ENCODE data around the gene TYW3. TPM values are rescaled to one million over a fixed set of nuclear protein-coding genes. Genes with fewer than 3 reads are reported as not detected.

Gene TYW3
- total RNA-seq (ENCODE audit: low replicate concordance): 0.13 TPM in 1 of 2 replicates, not detected in the other

GRCh38 chr1:74732960-74733603 lies at the start of gene TYW3, which contains the start of gene CRYZ:
Gene TYW3 (plus strand): TSS chr1:74733152. CDS start chr1:74733245, 93 bp downstream.
Gene CRYZ (minus strand): TSS chr1:74733050. CDS start chr1:74724821, 8,229 bp downstream.
- Histone ChIP-seq H2AFZ (replicated peaks) (no peak within 1 kb of the TSS), H3K79me2 (ENCODE audit: low read depth) (no peaks in the 10 kb centered on the region), H3K9me3 (ENCODE audit: low read depth) (no peaks in the 10 kb centered on the region), H3F3A (ENCODE audit: low read depth) (no peaks in the 10 kb centered on the region), H3K9ac (no peak within 1 kb of the TSS), H3K4me2 (no peak within 1 kb of the TSS), H3K4me1 (no peaks in the 10 kb centered on the region), H3K36me3 (no peaks in the 10 kb centered on the region), H3K27ac (no peak within 1 kb of the TSS), H4K20me1 (ENCODE audit: low read depth) (no peaks in the 10 kb centered on the region), H3K27me3 (no peaks in the 10 kb centered on the region), H3K4me3 (no peak within 1 kb of the TSS)
- Mint-ChIP-seq H3K36me3 (peaks cover 9% of the 10 kb centered on the region), H3K4me3 (peak within 1 kb of the TSS; percentile 95), H3K9me3 (peaks cover 4% of the 10 kb centered on the region), H3K4me1 (peaks cover 7% of the 10 kb centered on the region), H3K27ac (peak within 1 kb of the TSS; percentile 86), H3K27me3 (ENCODE audit: insufficient read depth, low read depth) (peaks cover 3% of the 10 kb centered on the region)
- DNase-seq (ENCODE audit: low spot score): no peak
- no peak for TF ChIP-seq EZH2phosphoT487 (IDR thresholded peaks at IDR 0.05)
- TF ChIP-seq EZH2 (IDR thresholded peaks at IDR 0.05): no peak
- TF ChIP-seq CTCF (IDR thresholded peaks at IDR 0.05): no peak

GRCh38 chr1:74683656-74684055 lies 49.3 kb upstream of the TYW3 start:
- H3K27me3 ChIP-seq: no peaks in the 10 kb centered on the region
- DNase-seq (ENCODE audit: low spot score): no peak
- H2AFZ ChIP-seq (replicated peaks): no peak overlapping the region
- no peaks in the 10 kb centered on the region for H4K20me1 ChIP-seq (ENCODE audit: low read depth)
- Mint-ChIP-seq H3K36me3 (no peaks in the 10 kb centered on the region), H3K4me3 (no peak overlapping the region), H3K27ac (no peak overlapping the region), H3K27me3 (ENCODE audit: insufficient read depth, low read depth) (no peaks in the 10 kb centered on the region), H3K9me3 (no peaks in the 10 kb centered on the region), H3K4me1 (peaks cover 13% of the 10 kb centered on the region)
- H3K4me1 ChIP-seq: no peaks in the 10 kb centered on the region
- no peak for TF ChIP-seq EZH2 (IDR thresholded peaks at IDR 0.05)
- TF ChIP-seq EZH2phosphoT487 (IDR thresholded peaks at IDR 0.05): no peak
- no peak for TF ChIP-seq CTCF (IDR thresholded peaks at IDR 0.05)
- no peak overlapping the region for H3K27ac ChIP-seq
- H3F3A ChIP-seq (ENCODE audit: low read depth): no peaks in the 10 kb centered on the region
- H3K4me2 ChIP-seq: no peak overlapping the region
- no peak overlapping the region for H3K9ac ChIP-seq
- H3K9me3 ChIP-seq (ENCODE audit: low read depth): no peaks in the 10 kb centered on the region
- no peaks in the 10 kb centered on the region for H3K79me2 ChIP-seq (ENCODE audit: low read depth)
- no peak overlapping the region for H3K4me3 ChIP-seq
- no peaks in the 10 kb centered on the region for H3K36me3 ChIP-seq

GRCh38 chr1:74684301-74684700 lies 48.7 kb upstream of the TYW3 start:
- H3K4me3 ChIP-seq: no peak overlapping the region
- H4K20me1 ChIP-seq (ENCODE audit: low read depth): no peaks in the 10 kb centered on the region
- Mint-ChIP-seq H3K4me1 (peaks cover 16% of the 10 kb centered on the region), H3K4me3 (no peak overlapping the region), H3K36me3 (no peaks in the 10 kb centered on the region), H3K9me3 (no peaks in the 10 kb centered on the region), H3K27ac (no peak overlapping the region), H3K27me3 (ENCODE audit: insufficient read depth, low read depth) (no peaks in the 10 kb centered on the region)
- no peak overlapping the region for H3K4me2 ChIP-seq
- no peaks in the 10 kb centered on the region for H3K4me1 ChIP-seq
- DNase-seq (ENCODE audit: low spot score): no peak
- no peak overlapping the region for H3K9ac ChIP-seq
- TF ChIP-seq CTCF (IDR thresholded peaks at IDR 0.05): no peak
- no peak for TF ChIP-seq EZH2phosphoT487 (IDR thresholded peaks at IDR 0.05)
- no peak for TF ChIP-seq EZH2 (IDR thresholded peaks at IDR 0.05)
- no peaks in the 10 kb centered on the region for H3K36me3 ChIP-seq
- no peaks in the 10 kb centered on the region for H3F3A ChIP-seq (ENCODE audit: low read depth)
- no peaks in the 10 kb centered on the region for H3K79me2 ChIP-seq (ENCODE audit: low read depth)
- no peak overlapping the region for H3K27ac ChIP-seq
- no peak overlapping the region for H2AFZ ChIP-seq (replicated peaks)
- H3K9me3 ChIP-seq (ENCODE audit: low read depth): no peaks in the 10 kb centered on the region
- no peaks in the 10 kb centered on the region for H3K27me3 ChIP-seq
